ENCODE data around the gene R3HCC1L.
"Not testable (repeated sequence)": the region's sequence is repeated elsewhere in the genome, so short reads cannot be mapped to it uniquely, and the experiment has no call there.

Gene R3HCC1L

DNA sequence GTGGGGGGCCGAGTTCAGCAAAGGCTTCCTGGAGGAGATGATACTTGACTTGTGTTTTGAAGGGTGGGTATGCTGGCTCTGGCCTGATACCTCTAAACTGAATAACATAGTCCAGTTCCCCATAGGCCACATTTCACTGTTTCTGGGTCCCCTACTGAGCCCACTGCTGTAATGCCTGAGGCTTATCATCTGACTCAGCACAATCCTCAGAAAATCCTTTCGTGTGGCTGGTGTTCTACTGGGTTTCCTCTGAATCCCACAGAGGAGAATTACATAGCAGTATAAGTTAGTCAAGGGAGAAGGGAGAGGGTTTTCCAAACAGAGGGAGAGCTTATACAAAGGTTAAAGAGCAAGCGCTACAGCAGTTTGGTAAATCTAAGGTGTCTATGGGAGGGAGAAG, 2.8 kb upstream of the R3HCC1L start:
- DNase-seq (ENCODE audit: low read depth), result no peak

DNA sequence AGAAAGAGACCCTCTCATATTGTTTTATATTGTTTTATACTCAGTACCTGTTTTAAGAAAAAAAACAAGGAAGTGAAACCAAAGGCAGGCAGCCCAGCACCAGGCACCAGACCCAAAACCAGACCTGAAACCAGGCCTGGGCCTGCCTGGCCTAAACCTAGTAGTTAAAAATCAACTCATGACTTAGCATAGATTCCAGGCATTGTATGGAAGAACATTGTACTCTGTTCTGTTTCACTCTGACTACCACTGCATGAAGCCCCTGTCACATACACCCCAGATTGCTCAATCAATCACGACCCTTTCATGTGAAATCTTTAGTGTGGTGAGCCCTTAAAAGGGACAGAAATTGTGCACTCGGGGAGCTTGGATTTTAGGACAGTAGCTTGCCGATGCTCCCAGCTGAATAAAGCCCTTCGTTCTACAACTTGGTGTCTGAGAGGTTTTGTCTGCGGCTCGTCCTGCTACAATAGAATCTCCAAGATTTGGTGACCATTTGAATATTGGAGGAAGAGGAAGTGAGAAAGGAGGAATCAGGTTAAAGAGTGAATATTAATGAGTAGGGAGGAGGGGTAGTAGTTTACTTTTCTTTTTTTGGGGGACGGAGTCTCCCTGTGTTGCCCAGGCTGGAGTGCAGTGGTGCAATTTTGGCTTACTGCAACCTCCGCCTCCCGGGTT, 1.2 kb upstream of the R3HCC1L start:
- DNase-seq (ENCODE audit: low read depth), result not testable (repeated sequence)

DNA sequence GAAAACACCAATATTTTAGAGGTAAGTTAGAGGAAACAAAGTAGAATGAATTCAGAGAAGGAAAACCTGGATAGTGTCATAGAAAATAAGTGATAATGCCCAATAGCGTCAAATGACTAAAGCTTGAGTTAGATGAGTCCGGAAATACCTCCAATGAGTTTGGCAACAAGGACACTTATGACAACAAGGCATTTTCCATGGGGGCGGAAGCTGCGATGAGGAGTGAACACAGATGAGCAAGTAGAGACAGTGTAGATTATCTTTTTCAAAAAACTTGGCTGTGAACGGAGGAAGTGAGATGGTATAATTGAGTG, 383 bp upstream of the R3HCC1L start:
- DNase-seq (ENCODE audit: low read depth), result no peak

DNA sequence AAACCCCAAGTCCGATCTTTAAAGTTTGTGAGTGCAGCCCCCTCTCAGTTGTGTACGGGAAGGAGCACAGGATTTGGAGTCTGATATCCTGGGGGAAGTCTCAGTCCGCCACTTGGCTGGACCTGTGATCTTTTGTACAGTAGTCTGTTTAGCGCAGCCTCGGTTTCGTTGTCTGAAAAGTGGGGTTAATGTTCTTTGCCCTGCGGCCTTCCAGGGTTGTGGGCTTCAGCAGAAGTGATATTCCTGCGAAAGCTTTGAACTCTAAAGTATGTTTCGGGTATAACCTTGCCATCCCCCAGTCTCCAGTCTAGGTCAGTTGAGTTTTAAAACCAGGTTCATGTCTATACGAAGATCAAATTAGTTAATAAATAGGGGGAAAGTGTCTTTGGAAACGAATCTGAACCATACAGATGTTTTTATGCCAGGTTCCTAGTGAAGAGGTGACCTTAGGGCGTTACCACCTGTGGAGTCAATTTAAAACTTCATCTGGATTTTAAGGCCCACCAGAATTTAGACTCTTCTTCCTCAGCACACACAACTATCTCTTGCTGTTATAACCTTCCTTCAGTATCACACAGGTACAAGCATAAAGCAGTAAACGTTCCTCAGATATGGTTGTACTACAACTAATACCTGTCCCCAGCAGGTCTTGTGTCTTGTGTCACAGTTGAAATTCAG, 904 bp downstream of the R3HCC1L start:
- DNase-seq (ENCODE audit: low read depth), result no peak

DNA sequence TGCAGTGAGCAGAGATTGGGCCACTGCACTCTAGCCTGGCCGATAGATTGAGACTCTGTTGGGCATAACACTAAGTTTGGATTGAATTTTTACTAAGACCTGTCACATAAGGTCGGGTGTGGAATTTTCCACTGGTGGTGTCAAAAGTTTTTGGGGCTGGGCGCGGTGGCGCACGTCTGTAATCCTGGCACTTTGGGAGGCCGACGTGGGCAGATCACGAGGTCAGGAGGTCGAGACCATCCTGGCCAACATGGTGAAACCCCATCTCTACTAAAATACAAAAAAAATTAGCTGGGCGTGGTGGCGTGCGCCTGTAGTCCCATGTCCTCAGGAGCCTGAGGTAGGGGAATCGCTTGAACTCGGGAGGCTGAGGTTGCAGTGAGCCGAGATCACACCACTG, 2.3 kb downstream of the R3HCC1L start:
- not testable (repeated sequence) for DNase-seq (ENCODE audit: low read depth)

DNA sequence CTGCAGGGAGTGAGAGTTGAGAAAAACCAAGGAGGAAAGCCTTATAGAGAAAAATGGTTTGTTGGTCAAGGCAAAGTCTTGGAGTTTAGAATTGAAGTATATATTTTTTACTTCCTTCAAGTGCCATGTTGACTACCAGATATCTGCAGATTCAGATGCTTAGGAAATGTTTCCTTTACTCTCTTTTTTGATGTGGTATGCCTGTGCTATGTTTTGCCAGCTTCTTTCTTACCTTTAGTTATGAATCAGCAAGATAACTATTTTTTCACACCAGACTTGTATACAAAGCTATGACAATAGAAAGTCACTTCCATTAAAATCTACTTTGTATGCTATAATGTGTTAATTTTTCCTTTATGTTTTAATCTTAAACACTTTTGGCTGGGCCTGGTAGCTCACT, 3.6 kb downstream of the R3HCC1L start:
- DNase-seq (ENCODE audit: low read depth), result no peak

DNA sequence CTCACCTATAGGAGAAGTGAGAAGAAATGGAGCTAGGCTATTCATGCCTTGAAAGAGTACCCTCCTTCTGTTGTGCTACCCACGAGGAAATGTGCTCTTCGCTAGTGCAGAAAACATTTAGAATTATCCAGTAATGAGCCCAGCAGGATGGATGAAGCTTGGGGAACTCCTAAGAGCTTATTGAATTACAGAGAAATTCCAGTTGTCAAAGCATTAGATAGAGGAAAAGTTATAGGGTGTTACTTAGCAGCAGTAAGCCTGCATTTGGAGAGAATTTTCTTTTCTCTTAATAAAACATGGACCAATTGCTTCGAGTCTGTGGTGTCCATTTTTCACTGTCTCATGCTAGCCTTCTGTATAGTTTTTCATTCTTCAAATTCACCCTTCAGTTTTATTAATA, 5.0 kb downstream of the R3HCC1L start:
- DNase-seq (ENCODE audit: low read depth), result no peak

DNA sequence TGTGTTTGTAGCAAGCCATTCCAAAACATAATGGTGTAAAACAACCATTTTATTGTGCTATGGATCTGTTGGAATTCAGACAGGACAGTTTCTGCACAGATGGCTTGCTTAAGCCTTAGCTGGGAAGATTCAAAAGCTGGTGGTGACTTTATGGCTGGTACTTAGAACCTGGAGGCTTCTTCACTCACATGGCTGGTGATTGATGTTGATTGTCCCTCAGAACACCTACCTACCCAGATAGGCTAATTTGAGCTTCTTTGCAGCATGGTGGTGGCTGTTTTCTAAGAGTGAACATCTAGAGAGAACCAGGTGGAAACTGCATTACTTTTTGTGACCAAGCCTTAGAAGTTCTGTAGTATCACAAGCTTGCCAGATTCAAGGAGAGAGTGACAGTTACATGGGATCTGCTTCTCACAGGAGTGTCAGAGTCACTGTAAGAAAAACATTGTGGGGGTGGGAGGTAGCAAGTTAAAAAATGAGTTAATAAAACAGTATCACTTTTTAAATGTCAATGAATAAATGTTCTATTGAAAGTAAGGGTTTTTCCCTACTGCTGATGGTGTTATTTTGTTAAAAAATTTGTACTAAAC, 7.1 kb downstream of the R3HCC1L start:
- no peak for DNase-seq (ENCODE audit: low read depth)

DNA sequence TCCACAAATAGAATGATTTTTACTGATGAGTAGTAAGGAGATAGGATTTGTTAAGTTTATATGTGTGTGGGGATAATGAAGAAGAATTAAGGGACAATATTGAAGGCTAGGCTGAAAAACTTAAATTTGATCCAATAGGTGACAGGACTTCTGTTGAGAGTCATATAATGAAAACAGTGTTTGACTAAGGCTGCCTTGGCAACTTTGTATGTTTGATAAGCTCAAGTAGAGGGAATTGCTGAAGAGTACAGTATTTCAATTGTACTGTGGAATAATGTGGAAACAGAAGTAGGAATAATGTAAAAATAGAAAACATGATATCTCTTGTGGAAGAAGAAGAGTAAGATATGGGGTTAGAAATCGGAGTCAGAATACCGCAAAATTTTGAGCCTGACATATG, 10.5 kb downstream of the R3HCC1L start:
- no peak for DNase-seq (ENCODE audit: low read depth)

DNA sequence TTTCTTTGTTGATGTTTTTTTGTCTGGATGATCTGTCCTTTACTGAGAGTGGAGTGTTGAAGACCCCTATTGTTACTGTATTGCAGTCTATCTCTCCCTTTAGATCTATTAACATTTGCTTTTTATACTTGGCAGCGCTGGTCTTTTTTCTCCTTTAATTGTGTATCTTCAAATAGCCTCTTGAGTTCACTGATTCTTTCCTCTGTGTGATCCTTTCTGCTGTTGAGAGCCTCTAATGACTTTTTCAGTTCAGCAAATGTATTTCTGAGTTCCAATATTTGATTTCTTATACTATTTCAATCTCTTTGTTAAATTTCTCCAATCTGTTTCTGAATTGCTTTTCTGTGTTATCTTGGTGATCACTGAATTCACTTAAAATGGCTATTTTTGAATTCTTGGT, 15.4 kb downstream of the R3HCC1L start:
- no peak for DNase-seq (ENCODE audit: low read depth)

DNA sequence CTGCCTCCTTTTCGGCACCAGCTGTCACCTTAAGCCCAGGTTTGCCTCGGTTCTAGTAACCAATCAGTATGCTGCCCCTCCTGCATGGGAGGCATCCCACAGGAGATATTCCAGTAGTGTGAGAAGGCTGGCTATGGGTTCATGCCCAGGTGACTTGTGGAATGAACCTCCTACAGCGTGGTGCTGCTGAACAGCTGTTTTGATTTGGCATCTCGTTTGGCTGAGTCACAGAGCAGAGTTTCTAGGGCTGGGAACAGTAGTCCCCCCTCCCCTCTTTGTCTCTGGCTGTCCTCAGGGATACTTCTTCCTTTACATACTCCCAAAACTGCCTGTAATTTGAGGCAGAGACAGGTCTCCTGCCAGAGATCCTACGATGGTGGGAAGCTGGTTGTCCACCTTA, 16.1 kb downstream of the R3HCC1L start:
- DNase-seq (ENCODE audit: low read depth), result peak; percentile 47

DNA sequence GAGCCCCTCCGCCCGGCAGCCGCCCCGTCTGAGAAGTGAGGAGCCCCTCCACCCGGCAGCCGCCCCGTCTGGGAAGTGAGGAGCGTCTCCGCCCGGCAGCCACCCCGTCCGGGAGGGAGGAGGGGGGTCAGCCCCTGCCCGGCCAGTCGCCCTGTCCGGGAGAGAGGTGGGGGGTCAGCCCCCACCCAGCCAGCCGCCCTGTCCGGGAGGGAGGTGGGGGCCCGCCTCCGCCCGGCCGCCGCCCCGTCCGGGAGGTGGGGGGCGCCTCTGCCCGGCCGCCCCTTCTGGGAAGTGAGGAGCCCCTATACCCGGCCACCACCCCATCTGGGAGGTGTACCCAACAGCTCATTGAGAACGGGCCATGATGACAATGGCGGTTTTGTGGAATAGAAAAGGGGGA, 18.3 kb downstream of the R3HCC1L start:
- DNase-seq (ENCODE audit: low read depth), result not testable (repeated sequence)

DNA sequence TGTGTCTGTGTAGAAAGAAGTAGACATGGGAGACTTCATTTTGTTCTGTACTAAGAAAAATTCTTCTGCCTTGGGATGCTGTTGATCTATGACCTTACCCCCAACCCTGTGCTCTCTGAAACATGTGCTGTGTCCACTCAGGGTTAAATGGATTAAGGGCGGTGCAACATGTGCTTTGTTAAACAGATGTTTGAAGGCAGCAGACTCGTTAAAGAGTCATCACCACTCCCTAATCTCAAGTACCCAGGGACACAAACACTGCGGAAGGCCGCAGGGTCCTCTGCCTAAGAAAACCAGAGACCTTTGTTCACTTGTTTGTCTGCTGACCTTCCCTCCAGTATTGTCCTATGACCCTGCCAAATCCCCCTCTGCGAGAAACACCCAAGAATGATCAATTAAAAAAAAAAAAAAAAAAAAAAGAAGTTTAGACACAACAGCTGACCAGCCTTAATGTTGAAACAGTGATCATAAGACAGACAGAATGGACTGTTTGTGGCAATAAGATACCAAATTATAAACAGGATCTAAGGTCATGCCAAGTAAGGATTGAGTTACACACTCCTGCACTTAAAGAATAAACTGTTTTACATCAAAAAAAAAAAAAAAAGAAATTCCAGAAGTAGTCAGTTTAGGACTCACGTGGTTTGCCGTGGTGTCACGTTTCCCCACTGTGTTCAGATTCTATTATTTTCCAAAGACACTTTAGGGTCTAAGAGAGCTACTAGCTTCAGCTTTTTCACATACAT, 18.9 kb downstream of the R3HCC1L start:
- DNase-seq (ENCODE audit: low read depth), result not testable (repeated sequence)

DNA sequence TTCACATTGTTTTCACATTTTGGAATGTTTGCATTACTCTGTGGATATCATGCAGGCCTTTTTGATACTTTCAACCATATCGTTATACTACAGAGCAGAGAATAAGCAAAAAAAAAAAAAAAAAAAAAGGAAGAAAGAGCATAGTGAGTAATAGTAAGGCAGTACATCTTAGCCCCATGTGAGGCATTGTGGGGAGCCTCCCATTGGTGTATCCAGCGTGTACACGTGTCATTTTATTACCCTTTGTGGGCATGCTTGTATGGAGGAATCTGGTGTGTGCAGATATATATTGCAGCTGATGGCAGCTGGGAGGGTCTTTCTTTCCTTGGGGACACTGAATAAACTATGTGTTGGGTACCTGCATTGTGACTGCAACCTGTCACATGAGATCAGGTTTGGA, 19.6 kb downstream of the R3HCC1L start:
- DNase-seq (ENCODE audit: low read depth), result no peak

DNA sequence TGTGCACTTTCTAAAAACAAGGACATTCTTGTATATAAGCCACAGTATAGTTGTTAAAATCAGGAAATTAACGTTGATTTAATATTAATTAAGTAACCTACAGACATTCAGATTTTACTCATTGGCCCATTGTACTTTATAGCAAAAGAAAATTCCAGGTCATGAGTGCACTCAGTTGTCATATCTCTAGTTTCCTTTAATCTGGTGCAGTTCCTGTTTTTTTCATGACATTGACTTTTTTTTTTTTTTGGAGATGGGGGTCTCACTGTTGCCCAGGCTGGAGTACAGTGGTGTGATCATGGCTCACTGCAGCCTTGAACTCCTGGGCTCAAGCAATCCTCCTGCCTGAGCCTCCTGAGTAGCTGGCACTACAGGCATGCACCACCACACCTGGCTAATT, 24.1 kb downstream of the R3HCC1L start:
- no peak for DNase-seq (ENCODE audit: low read depth)

DNA sequence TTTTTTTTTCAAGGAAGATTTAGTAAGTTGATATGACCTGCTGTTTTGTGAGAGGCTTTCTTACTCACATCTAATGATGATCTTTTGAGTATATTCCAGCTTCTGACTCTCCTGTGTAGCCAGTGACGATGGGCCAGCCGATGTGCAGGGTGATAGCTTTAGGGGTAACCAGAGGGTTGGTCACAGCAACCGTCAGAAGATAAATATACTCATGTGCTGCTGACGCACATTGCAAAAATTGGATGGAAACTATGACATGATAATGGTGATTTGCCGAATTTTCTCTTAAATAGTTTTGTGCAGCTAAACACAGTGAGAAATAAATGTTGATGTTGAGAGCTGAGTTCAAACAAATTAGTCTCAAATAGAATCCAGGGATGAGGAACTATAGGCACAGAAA, 29.5 kb downstream of the R3HCC1L start:
- no peak for DNase-seq (ENCODE audit: low read depth)

DNA sequence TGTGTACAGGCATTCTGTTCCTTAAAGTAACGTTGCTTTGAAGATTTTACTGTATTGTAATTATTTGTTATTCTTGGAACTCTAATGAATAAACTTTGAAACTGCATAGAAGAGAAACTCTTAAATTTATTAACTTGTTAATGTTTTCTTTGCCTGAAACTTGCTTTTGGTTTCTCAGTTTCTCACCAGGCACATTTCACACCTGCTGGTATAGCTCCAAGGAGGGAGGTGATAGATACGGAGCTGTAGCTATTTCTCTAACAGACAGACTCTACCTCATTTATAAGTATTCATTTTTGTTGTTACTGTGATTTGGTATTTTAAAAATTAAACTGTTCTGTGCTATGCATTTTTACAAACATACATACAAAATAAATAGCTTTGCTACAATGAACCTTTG, 32.7 kb downstream of the R3HCC1L start:
- DNase-seq (ENCODE audit: low read depth), result no peak

DNA sequence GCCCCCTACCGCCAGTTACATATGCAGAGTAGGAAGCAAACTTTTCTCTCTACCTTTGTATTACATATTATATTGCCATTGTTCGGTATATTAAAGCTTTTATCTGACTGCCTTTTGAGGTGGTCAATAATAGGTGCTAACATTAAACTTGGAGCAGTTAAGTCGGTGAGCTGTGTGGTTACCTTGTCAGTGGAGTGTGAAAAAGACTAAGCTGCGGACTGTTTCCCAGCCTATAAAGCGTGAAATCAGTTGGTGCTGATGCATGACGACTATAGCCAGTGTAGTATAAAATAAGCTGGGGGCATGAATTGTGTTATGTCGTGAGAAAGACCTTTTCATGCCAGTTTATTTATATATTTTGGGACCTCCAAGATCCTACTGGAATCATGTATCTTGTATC, 33.7 kb downstream of the R3HCC1L start:
- DNase-seq (ENCODE audit: low read depth), result no peak

DNA sequence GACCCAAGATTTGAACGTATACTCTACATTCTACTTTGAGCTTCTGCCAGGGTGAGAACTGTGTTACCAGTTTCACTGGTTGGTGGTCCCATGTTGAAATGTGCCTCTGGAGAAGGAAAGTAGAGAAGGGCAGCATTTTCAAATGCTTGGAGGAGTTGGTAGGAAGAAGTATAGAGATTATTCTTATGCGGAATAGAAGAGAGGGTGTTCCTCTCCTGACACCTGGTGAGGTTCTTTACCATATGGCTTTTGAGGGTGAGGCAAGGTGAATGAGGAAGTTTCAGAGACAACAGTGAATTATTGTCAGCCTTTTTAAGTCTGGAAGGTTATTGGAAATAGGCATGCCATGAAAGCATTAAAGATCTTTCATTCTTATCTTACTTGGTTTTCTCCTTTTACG, 34.3 kb downstream of the R3HCC1L start:
- DNase-seq (ENCODE audit: low read depth), result no peak

DNA sequence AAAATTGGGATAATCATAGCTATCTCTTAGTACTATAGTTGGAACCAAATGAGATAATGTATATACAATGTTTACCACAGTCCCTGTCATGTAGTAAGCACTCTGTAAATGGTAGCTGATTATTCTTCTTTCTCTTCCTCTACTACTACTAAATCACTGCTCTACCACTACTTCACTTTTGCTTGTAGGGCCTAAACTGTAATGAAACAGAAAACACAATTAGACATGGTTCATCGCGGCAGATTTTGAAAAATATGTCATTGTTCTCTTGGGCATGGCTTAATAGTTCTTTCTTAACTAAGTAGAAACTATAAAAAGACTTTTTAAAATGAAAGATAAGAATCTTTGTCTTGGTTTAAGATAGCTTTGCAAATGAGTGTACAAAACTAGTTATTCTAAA, 34.9 kb downstream of the R3HCC1L start:
- no peak for DNase-seq (ENCODE audit: low read depth)

DNA sequence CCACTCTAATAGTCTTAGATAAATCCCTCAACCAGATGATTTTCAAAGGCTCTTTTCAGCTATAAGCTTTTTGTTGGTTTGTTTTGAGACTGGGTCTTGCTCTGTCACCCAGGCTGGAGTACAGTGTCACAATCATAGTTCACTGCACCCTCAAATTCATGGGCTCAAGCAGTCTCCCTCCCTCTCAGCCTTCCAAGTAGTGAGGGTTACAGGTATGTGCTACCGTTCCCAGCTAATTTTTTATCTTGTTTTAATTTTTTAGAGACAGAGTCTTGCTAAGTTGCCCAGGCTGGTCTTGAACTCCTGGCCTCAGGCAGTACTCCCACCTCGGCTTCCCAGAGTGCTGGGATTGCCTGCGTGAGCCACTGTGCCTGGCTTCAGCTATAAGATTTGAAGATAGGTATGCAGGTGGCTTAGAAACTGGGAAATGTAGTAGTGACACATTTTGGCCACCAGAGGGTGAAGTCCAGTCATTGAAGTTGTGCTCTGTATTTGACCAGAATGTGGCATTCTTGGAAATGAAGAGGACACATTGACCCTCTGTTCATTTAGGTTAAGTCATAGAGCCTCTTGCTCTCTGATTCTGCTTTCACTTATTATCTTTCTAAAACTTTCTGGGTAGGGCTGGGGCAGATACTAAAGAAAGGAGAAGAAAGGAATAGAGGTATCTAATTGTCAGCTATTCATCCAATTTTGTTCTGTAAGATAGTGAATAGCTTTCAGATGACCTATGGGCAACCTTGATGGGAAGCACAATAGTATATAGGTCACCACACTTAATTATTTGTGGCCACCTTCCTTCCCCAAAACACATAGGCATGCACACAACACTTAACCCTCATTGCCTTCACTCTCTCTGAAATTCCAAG, 36.0 kb downstream of the R3HCC1L start:
- DNase-seq (ENCODE audit: low read depth), result peak; percentile 18

DNA sequence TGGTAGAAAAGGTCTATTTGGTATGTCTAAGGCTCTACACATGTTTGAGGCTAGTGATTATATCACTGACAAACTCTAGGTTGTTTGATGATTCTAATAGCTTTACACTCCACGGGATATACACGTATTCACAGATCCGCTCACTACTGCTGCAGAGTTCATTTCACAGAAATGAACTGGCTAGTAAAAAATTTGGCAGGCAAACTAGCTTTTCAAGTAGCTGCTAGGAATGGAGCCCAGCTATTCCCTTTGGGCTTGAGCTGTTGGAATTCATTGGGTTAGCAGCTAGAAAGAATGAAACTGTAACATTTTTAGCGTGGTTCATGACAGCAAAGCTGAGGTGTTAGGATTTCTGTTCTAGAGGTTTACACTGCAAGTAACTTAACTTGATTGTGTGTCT, 37.6 kb downstream of the R3HCC1L start:
- no peak for DNase-seq (ENCODE audit: low read depth)
